NCI-H1694 (cell line): Measurements from ENCODE around the gene PCSK6.
"Not testable (repeated sequence)": the region's sequence is repeated elsewhere in the genome, so short reads cannot be mapped to it uniquely, and the experiment has no call there.

Source experiments
- DNase-seq: peaks from one replicate; lab custom pipeline; 2025; lab: John Stamatoyannopoulos, UW

PCSK6 gene

GRCh38 chr15:101307897-101308603 is 181.5 kb downstream of the PCSK6 start:
- DNase-seq, result no peak

GRCh38 chr15:101307048-101307896 is 182.2 kb downstream of the PCSK6 start:
- no peak for DNase-seq

- DNase-seq, result no peak
Observed at GRCh38 chr15:101306341-101307047, 183.0 kb downstream of the PCSK6 start.

- DNase-seq, result no peak
Observed at GRCh38 chr15:101305820-101306255, 183.7 kb downstream of the PCSK6 start.

GRCh38 chr15:101303408-101303807 is 186.1 kb downstream of the PCSK6 start:
- DNase-seq, result no peak

GRCh38 chr15:101296418-101297405 is 192.8 kb downstream of the PCSK6 start:
- DNase-seq, result no peak

GRCh38 chr15:101295607-101296161 is 193.8 kb downstream of the PCSK6 start:
- no peak for DNase-seq

GRCh38 chr15:101294731-101295606 is 194.5 kb downstream of the PCSK6 start, which contains the start of gene SNRPA1:
Gene SNRPA1 (minus strand): TSS chr15:101295248. CDS start chr15:101295178, 70 bp downstream.
- peak; percentile 84 for DNase-seq

GRCh38 chr15:101293122-101293521 is 196.4 kb downstream of the PCSK6 start:
- DNase-seq, result no peak

GRCh38 chr15:101288905-101289513 is 200.5 kb downstream of the PCSK6 start:
- peak; percentile 26 for DNase-seq

GRCh38 chr15:101287342-101287741 is 202.2 kb downstream of the PCSK6 start:
- DNase-seq, result not testable (repeated sequence)

- DNase-seq, result no peak
Observed at GRCh38 chr15:101286471-101287114, 202.9 kb downstream of the PCSK6 start.

- DNase-seq, result no peak
Observed at GRCh38 chr15:101283931-101284330, 205.6 kb downstream of the PCSK6 start.

GRCh38 chr15:101280007-101280406 is 209.5 kb downstream of the PCSK6 start:
- DNase-seq, result no peak

- DNase-seq, result no peak
Observed at GRCh38 chr15:101277943-101278564, 211.5 kb downstream of the PCSK6 start.

- peak; percentile 50 for DNase-seq
Observed at GRCh38 chr15:101277038-101277822, 212.3 kb downstream of the PCSK6 start, which contains the start of gene SELENOS. Gene SELENOS (minus strand): TSS chr15:101277485. CDS start chr15:101277417, 68 bp downstream.

- no peak for DNase-seq
Observed at GRCh38 chr15:101276501-101277037, 212.9 kb downstream of the PCSK6 start.
